Measurements from ENCODE around the gene PRIMA1.

PRIMA1 gene

DNA sequence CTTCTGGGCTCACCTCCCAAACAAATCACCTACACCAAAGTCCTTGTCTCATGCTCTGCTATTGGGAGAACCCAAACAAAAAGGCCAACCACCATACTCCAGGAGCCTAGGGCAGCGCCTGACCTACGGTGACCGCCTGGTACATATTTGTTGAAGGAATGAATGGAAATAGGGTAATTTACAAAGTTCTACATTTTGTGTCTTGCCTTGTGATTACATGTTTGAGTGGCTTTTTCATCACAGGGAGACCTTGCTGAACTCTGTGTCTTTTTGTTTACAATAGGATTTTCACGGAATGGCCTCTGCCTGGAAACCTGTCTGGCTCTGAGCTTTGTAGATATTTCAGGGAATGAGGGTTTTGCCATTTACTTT, 11.3 kb upstream of the PRIMA1 start:
- H3K4me1 ChIP-seq (ENCODE audit: control insufficient read depth, low read length), result no peaks in the 10 kb centered on the region
- no peaks in the 10 kb centered on the region for H3K36me3 ChIP-seq (ENCODE audit: control insufficient read depth, low read length)
- H3K9me3 ChIP-seq (ENCODE audit: control insufficient read depth, insufficient read depth, low read length), result no peaks in the 10 kb centered on the region
- H3K4me3 ChIP-seq (ENCODE audit: low read length), result no peak overlapping the region
- no peaks in the 10 kb centered on the region for H3F3A ChIP-seq (ENCODE audit: control insufficient read depth, insufficient read depth)
- no peaks in the 10 kb centered on the region for H3K9me2 ChIP-seq (replicated peaks; ENCODE audit: control insufficient read depth, low read length)
- TF ChIP-seq, protein P1, sequence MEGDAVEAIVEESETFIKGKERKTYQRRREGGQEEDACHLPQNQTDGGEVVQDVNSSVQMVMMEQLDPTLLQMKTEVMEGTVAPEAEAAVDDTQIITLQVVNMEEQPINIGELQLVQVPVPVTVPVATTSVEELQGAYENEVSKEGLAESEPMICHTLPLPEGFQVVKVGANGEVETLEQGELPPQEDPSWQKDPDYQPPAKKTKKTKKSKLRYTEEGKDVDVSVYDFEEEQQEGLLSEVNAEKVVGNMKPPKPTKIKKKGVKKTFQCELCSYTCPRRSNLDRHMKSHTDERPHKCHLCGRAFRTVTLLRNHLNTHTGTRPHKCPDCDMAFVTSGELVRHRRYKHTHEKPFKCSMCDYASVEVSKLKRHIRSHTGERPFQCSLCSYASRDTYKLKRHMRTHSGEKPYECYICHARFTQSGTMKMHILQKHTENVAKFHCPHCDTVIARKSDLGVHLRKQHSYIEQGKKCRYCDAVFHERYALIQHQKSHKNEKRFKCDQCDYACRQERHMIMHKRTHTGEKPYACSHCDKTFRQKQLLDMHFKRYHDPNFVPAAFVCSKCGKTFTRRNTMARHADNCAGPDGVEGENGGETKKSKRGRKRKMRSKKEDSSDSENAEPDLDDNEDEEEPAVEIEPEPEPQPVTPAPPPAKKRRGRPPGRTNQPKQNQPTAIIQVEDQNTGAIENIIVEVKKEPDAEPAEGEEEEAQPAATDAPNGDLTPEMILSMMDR (IDR thresholded peaks at IDR 0.05; ENCODE audit: low read depth, low read length, poor library complexity, severe bottlenecking), result no peak
- no peak for TF ChIP-seq EZH2phosphoT487 (IDR thresholded peaks at IDR 0.05; ENCODE audit: borderline replicate concordance, low read length)
- H3K27ac ChIP-seq (ENCODE audit: low read depth, low read length), result no peak overlapping the region
- no peaks in the 10 kb centered on the region for H4K20me1 ChIP-seq (ENCODE audit: control insufficient read depth, insufficient read depth, low read depth, low read length)
- no peak overlapping the region for H3K4me2 ChIP-seq (ENCODE audit: low read length)
- H3K27me3 ChIP-seq (ENCODE audit: control insufficient read depth, low read length), result peaks cover 7% of the 10 kb centered on the region; the same call in 1 of the 2 replicates
- H3K79me2 ChIP-seq (ENCODE audit: control insufficient read depth, low read length), result no peaks in the 10 kb centered on the region

GRCh38 chr14:93797536-93797935, 9.3 kb upstream of the PRIMA1 start:
- Histone ChIP-seq H3K36me3 (ENCODE audit: control insufficient read depth, low read length) (no peaks in the 10 kb centered on the region), H3K4me2 (ENCODE audit: low read length) (no peak overlapping the region), H3K9me3 (ENCODE audit: control insufficient read depth, insufficient read depth, low read length) (no peaks in the 10 kb centered on the region), H3K27ac (ENCODE audit: low read depth, low read length) (no peak overlapping the region), H3F3A (ENCODE audit: control insufficient read depth, insufficient read depth) (no peaks in the 10 kb centered on the region), H3K27me3 (ENCODE audit: control insufficient read depth, low read length) (peaks cover 7% of the 10 kb centered on the region; the same call in 1 of the 2 replicates), H3K79me2 (ENCODE audit: control insufficient read depth, low read length) (no peaks in the 10 kb centered on the region), H3K4me3 (ENCODE audit: low read length) (no peak overlapping the region), H4K20me1 (ENCODE audit: control insufficient read depth, insufficient read depth, low read depth, low read length) (no peaks in the 10 kb centered on the region), H3K9me2 (replicated peaks; ENCODE audit: control insufficient read depth, low read length) (no peaks in the 10 kb centered on the region), H3K4me1 (ENCODE audit: control insufficient read depth, low read length) (no peaks in the 10 kb centered on the region)
- TF ChIP-seq, protein P1 (IDR thresholded peaks at IDR 0.05; ENCODE audit: low read depth, low read length, poor library complexity, severe bottlenecking), result no peak
- TF ChIP-seq EZH2phosphoT487 (IDR thresholded peaks at IDR 0.05; ENCODE audit: borderline replicate concordance, low read length), result no peak

DNA sequence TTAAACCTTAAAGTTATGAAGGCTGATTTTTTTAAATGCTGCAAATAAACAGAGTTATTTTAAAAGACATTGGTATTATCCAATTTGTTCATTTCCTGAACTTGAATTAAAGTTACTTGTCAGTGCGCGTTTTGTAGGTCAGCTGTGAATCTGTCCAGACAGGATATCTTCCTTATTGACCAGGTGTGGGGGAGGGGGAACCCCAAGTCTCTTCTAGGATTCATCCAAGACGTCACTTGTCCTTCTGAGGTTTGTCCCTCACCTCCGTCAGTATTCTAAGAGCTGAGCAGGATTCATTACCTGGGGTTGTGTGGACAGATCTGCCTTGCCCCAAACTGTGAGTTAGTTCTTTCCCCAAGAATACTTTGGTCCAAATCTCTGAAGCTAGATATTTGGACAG, 8.8 kb upstream of the PRIMA1 start:
- H3K27ac ChIP-seq (ENCODE audit: low read depth, low read length), result no peak overlapping the region
- no peak overlapping the region for H3K4me2 ChIP-seq (ENCODE audit: low read length)
- no peaks in the 10 kb centered on the region for H3K9me3 ChIP-seq (ENCODE audit: control insufficient read depth, insufficient read depth, low read length)
- no peaks in the 10 kb centered on the region for H4K20me1 ChIP-seq (ENCODE audit: control insufficient read depth, insufficient read depth, low read depth, low read length)
- H3K4me1 ChIP-seq (ENCODE audit: control insufficient read depth, low read length), result no peaks in the 10 kb centered on the region
- H3K36me3 ChIP-seq (ENCODE audit: control insufficient read depth, low read length), result no peaks in the 10 kb centered on the region
- peaks cover 7% of the 10 kb centered on the region; the same call in 1 of the 2 replicates for H3K27me3 ChIP-seq (ENCODE audit: control insufficient read depth, low read length)
- H3F3A ChIP-seq (ENCODE audit: control insufficient read depth, insufficient read depth), result no peaks in the 10 kb centered on the region
- H3K9me2 ChIP-seq (replicated peaks; ENCODE audit: control insufficient read depth, low read length), result no peaks in the 10 kb centered on the region
- TF ChIP-seq, protein P1 (IDR thresholded peaks at IDR 0.05; ENCODE audit: low read depth, low read length, poor library complexity, severe bottlenecking), result no peak
- no peak for TF ChIP-seq EZH2phosphoT487 (IDR thresholded peaks at IDR 0.05; ENCODE audit: borderline replicate concordance, low read length)
- H3K4me3 ChIP-seq (ENCODE audit: low read length), result no peak overlapping the region
- no peaks in the 10 kb centered on the region for H3K79me2 ChIP-seq (ENCODE audit: control insufficient read depth, low read length)
